ENCODE data around the gene CX3CR1.

DNA sequence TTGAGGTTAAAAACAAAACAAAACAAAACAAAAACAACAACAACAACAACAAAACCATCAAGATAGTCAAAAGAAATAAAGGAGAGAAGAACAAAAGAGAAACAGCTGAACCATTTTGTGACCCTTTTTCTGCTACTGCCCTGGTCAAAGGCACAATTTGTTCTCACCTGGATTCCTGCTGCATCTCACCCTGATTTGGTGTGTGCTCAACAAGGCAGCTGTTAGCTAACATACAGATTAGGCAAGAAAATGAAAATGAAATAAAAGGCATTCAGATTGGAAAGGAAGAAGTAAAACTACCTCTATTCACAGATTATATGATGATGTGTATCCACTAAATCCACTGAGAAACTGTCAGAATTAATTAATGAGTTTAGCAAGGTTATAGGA, 58.7 kb downstream of the CX3CR1 start:
- TF ChIP-seq POLR2A (IDR thresholded peaks at IDR 0.05) (no peak), CTCF (IDR thresholded peaks at IDR 0.05) (no peak)
